K562 (cell line): ENCODE measurements around the gene C3AR1. TPM values are rescaled to one million over a fixed set of nuclear protein-coding genes. Genes with fewer than 3 reads are reported as not detected.
A peak's percentile ranks its signal among the peaks of the same experiment; 100 is the strongest.

Source experiments
- ATAC-seq: fragments of 200-7000 bp; cut with Tn5 transposase; 3 replicates; pipeline ENCODE4 v1.9.1; 2020; ENCODE audit warnings: moderate library complexity
- BruUV-seq: library from RNA; stranded (reverse); fragments of 400-500 nt; replicated peaks from 2 replicates; lab custom pipeline; 2021; lab: Mats Ljungman, UMichigan
- CTCF ChIA-PET: fragments of 300-600 bp; formaldehyde crosslinking; extraction: SDS; loops from one replicate; lab custom pipeline; 2021; ENCODE audit warnings: low intra/inter-chr PET ratio; lab: Yijun Ruan, JAX
- POLR2A ChIA-PET: fragments of 300-600, 350-650 bp; sonication (Branson Sonifier 250); formaldehyde crosslinking; extraction: SDS; loops from one replicate; lab custom pipeline; 2021; ENCODE audit warnings: antibody characterized with exemption, inconsistent platforms; lab: Yijun Ruan, JAX
- DNase-seq, 4 experiments: peaks; one replicate each; pipeline versions ENCODE4 v3.0.0 to v3.0.0-alpha.2; 2011 to 2018; ENCODE audit warnings: low spot score in 3 of 4, mixed read lengths in 3 of 4; ENCODE audit errors: extremely low read depth in 1 of 4
- FAIRE-seq: peaks from 2 replicates; lab custom pipeline; 2011; peaks lifted over from hg19 to GRCh38; lab: Jason Lieb, UNC
- H2AFZ ChIP-seq: 2 replicates; pipeline ENCODE4 v1.6.0; 2011; ENCODE audit warnings: low read depth, low read length, control low read depth, inconsistent platforms
- H3K27ac ChIP-seq: fragments of 200-600 bp; 3 replicates; pipeline ENCODE4 v1.8.0; 2011; ENCODE audit warnings: low read depth, mild to moderate bottlenecking, control low read depth, inconsistent platforms, low read length, moderate library complexity, mixed read lengths; ENCODE audit errors: extremely low read depth
- H3K27me3 ChIP-seq, 2 experiments: fragments of 300-600 bp in 1 of 2; 2 replicates in 1 of 2; 3 replicates in 1 of 2; pipeline versions ENCODE4 v1.6.0 to v1.8.0; 2011; ENCODE audit warnings: inconsistent platforms in 2 of 2, low read length in 2 of 2, mild to moderate bottlenecking in 1 of 2, mixed read lengths in 1 of 2, moderate library complexity in 1 of 2; ENCODE audit not compliant: control insufficient read depth in 2 of 2, insufficient read depth in 2 of 2
- H3K36me3 ChIP-seq: fragments of 300-600 bp; 3 replicates; pipeline ENCODE4 v1.8.0; 2011; ENCODE audit warnings: mild to moderate bottlenecking, low read length, inconsistent platforms; ENCODE audit not compliant: control insufficient read depth, insufficient read depth
- H3K4me1 ChIP-seq, 2 experiments: fragments of 200-600 bp in 1 of 2; replicated peaks in 1 of 2; 2 replicates in 1 of 2; 3 replicates in 1 of 2; pipeline versions ENCODE4 v1.5.1 to v1.8.0; 2011; ENCODE audit warnings: inconsistent platforms in 2 of 2, low read length in 2 of 2, mild to moderate bottlenecking in 1 of 2, mixed read lengths in 1 of 2, moderate library complexity in 1 of 2; ENCODE audit not compliant: control insufficient read depth in 2 of 2, insufficient read depth in 2 of 2
- H3K4me2 ChIP-seq: 2 replicates; pipeline ENCODE4 v1.6.1; 2011; ENCODE audit warnings: low read length, control low read depth, inconsistent platforms, mixed read lengths; ENCODE audit not compliant: insufficient read depth
- H3K4me3 ChIP-seq: fragments of 200-600 bp; sonication (generic), shearing (Covaris generic); 2 replicates; pipeline ENCODE4 v1.5.1; 2016; ENCODE audit warnings: control low read depth, inconsistent platforms
- H3K79me2 ChIP-seq: fragments of 200-600 bp; 3 replicates; pipeline ENCODE4 v1.8.0; 2011; ENCODE audit warnings: low read length, inconsistent platforms; ENCODE audit not compliant: control insufficient read depth, insufficient read depth
- H3K9ac ChIP-seq, 2 experiments: 2 replicates each; pipeline versions ENCODE4 v1.6.0 to v1.6.1; 2011; ENCODE audit warnings: low read depth in 2 of 2, low read length in 2 of 2, control low read depth in 1 of 2, inconsistent platforms in 1 of 2, mild to moderate bottlenecking in 1 of 2, mixed read lengths in 1 of 2; ENCODE audit not compliant: insufficient read depth in 1 of 2
- H3K9me1 ChIP-seq: one replicate; pipeline ENCODE4 v1.6.0; 2011; ENCODE audit warnings: inconsistent platforms, mild to moderate bottlenecking, low read length, moderate library complexity; ENCODE audit not compliant: control insufficient read depth, insufficient read depth
- H3K9me3 ChIP-seq: replicated peaks from 2 replicates; pipeline ENCODE4 v1.5.1; 2011; ENCODE audit warnings: low read depth, low read length, inconsistent platforms; ENCODE audit not compliant: control insufficient read depth, insufficient read depth
- H4K20me1 ChIP-seq: replicated peaks from 2 replicates; pipeline ENCODE4 v1.6.1; 2011; ENCODE audit warnings: low read length, inconsistent platforms, mixed read lengths; ENCODE audit not compliant: control insufficient read depth, insufficient read depth
- MEF2A ChIP-seq: IDR thresholded peaks from 2 replicates; pipeline ENCODE4 v1.6.1; 2011; ENCODE audit warnings: low read depth, mild to moderate bottlenecking, low read length, moderate library complexity; ENCODE audit not compliant: control insufficient read depth
- MEIS2 ChIP-seq: fragments of 450-650 bp; IDR thresholded peaks from 2 replicates; pipeline ENCODE4 v1.6.1; 2014; ENCODE audit warnings: mild to moderate bottlenecking; ENCODE audit not compliant: partially characterized antibody
- RHOXF2B ChIP-seq: fragments of 250-450 bp; sonication (Bioruptor Pico); conservative IDR thresholded peaks from 2 replicates; pipeline ENCODE4 v1.5.1; 2021
- WGBS: fragments of 100-300 bp; shearing (Covaris generic); methylation state at CpG from one replicate; pipeline ENCODE4 v1.1.6; 2016; ENCODE audit warnings: low coverage, mixed read lengths; ENCODE audit not compliant: insufficient coverage; ENCODE audit errors: missing lambda C conversion rate; 5-methylcytosine and 5-hydroxymethylcytosine counted together
- in situ Hi-C: fragments of 300-500 bp; cut with MboI; formaldehyde crosslinking; loops from 4 replicates; pipeline ENCODE4 v1.15.0; 2018; ENCODE audit warnings: inconsistent platforms, mixed read lengths
- intact Hi-C: fragments of 100-400 bp; cut with micrococcal nuclease; formaldehyde crosslinking; loops from 2 replicates; pipeline ENCODE4 v1.14.2; 2022
- polyA plus RNA-seq, 8 experiments: library from polyadenylated mRNA; depleted of rRNA in 4 of 8; stranded (reverse) in 5 of 8; unstranded in 3 of 8; fragments of >200 nt; fragmentation: Nextera tagmentation in 2 of 8; fragmentation: Illumina TruSeq in 1 of 8; extraction: Ambion mirVana in 2 of 8; extraction: Trizol in 1 of 8; gene quantifications; 2 replicates each; pipeline versions ENCODE4 v1.2.1 to v1.2.3, GENCODE V29; 2011 to 2014; ENCODE audit warnings: inconsistent platforms in 1 of 8, missing spikeins in 1 of 8
- total RNA-seq, 7 experiments: library from RNA; depleted of rRNA in 6 of 7; stranded (reverse); fragments of >200 nt in 6 of 7; fragmentation: Illumina TruSeq in 2 of 7; extraction: Trizol in 2 of 7; gene quantifications; 2 replicates each; pipeline versions ENCODE4 v1.2.1 to v1.2.3, GENCODE V29; 2011 to 2021; ENCODE audit warnings: low replicate concordance in 1 of 7
- TF ChIP-seq, protein P1 (sequence below), 2 experiments: IDR thresholded peaks in 1 of 2; conservative IDR thresholded peaks in 1 of 2; 2 replicates each; pipeline ENCODE4 v1.6.1; 2016; ENCODE audit warnings: low read depth in 2 of 2, mild to moderate bottlenecking in 1 of 2, missing compliant biosample characterization in 1 of 2, missing genetic modification characterization in 1 of 2, moderate library complexity in 1 of 2
- TF ChIP-seq, protein P2 (sequence below): fragments of 450-650 bp; IDR thresholded peaks from 2 replicates; pipeline ENCODE4 v1.6.1; 2016

The C3AR1 gene
- total and polyA plus RNA-seq, 9 of the 15 experiments (the other 6 are each of a cell fraction or from before 2014, with no cell fraction given), result 2.2 to 12.9 (median 5.3) TPM

DNA sequence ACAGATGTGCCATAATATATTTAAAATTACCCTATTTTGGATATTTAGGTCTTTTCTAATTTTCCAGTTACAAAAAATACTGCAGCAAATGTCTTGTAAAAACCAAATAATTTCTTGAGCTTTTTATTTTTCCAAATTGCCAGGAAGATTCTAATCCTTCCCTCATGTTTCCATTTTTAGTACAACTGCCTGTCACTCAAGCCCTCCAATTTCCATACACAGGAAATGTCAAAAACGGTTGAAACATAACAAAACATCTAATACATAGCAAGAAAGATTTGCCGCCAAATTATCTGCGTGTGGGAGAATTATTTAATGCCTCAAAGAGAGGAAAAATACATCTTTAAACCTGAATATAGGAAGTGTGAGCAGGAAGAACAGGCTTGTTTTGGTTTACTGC, 36.0 kb downstream of the C3AR1 start:
- H3K4me2 ChIP-seq, result peak overlapping the region; percentile 90
- no peak for DNase-seq
- no peak for ATAC-seq
- peak overlapping the region; percentile 78; the same call in 2 of the 3 replicates for H3K27ac ChIP-seq
- BruUV-seq, result TSS peak; percentile 14
- 0% methylated on average over 3 of the region's 3 CpGs for WGBS
- TF ChIP-seq MEIS2, result peak; percentile 26
- TF ChIP-seq, protein P1, sequence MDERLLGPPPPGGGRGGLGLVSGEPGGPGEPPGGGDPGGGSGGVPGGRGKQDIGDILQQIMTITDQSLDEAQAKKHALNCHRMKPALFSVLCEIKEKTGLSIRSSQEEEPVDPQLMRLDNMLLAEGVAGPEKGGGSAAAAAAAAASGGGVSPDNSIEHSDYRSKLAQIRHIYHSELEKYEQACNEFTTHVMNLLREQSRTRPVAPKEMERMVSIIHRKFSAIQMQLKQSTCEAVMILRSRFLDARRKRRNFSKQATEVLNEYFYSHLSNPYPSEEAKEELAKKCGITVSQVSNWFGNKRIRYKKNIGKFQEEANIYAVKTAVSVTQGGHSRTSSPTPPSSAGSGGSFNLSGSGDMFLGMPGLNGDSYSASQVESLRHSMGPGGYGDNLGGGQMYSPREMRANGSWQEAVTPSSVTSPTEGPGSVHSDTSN (CRISPR knock-in tag; IDR thresholded peaks at IDR 0.05; ENCODE audit: low read depth), result peak; percentile 36; the same call in 1 of the 2 replicates
- TF ChIP-seq, protein P1 (tag; conservative IDR thresholded peaks at IDR 0.05; ENCODE audit: low read depth), result peak; percentile 72
- peak; percentile 81 for TF ChIP-seq MEF2A
- no peak for TF ChIP-seq RHOXF2B (CRISPR knock-in tag)
- TF ChIP-seq, protein P2, sequence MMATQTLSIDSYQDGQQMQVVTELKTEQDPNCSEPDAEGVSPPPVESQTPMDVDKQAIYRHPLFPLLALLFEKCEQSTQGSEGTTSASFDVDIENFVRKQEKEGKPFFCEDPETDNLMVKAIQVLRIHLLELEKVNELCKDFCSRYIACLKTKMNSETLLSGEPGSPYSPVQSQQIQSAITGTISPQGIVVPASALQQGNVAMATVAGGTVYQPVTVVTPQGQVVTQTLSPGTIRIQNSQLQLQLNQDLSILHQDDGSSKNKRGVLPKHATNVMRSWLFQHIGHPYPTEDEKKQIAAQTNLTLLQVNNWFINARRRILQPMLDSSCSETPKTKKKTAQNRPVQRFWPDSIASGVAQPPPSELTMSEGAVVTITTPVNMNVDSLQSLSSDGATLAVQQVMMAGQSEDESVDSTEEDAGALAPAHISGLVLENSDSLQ, result peak; percentile 96
- in situ Hi-C loops (no loop called here), intact Hi-C loops (loop anchor here (5.0 kb wide), 1 partner anchor 52 kb away; the partner anchor contains the start of gene NECAP1)
- H3K9me3 ChIP-seq, result no peaks in the 10 kb centered on the region
- POLR2A ChIA-PET, result interaction anchor here (1.3 kb wide), 1 partner anchor 21 kb away, joined by 3 read pairs; no protein-coding TSS in a partner anchor
- CTCF ChIA-PET, result no interaction called here
- no peaks in the 10 kb centered on the region; a peak in 1 of 5 replicates for H3K27me3 ChIP-seq
- peak overlapping the region in 1 of 2 experiments; percentile 81; a peak in 3 of 4 replicates for H3K9ac ChIP-seq
- no peaks in the 10 kb centered on the region for H3K9me1 ChIP-seq
- no peaks in the 10 kb centered on the region for H3K36me3 ChIP-seq
- peak overlapping the region; percentile 62 for H3K4me3 ChIP-seq
- peaks cover 20 to 41% of the 10 kb centered on the region in 2 experiments; a peak in 4 of 5 replicates for H3K4me1 ChIP-seq
- FAIRE-seq, result no peak
- H4K20me1 ChIP-seq, result no peaks in the 10 kb centered on the region
- peaks cover 55% of the 10 kb centered on the region for H3K79me2 ChIP-seq
- peak overlapping the region; percentile 51 for H2AFZ ChIP-seq
